GM23338 (cell line): ENCODE results near the gene FAM83C. TPM values are rescaled to one million over a fixed set of nuclear protein-coding genes. Genes with fewer than 3 reads are reported as not detected.

Experiments used
- ATAC-seq: fragments of 200-7000 bp; cut with Tn5 transposase; 3 replicates; pipeline ENCODE4 v1.9.1; 2020
- DNase-seq: peaks from one replicate; pipeline ENCODE4 v3.0.0-alpha.2; 2015; ENCODE audit warnings: low spot score
- H2AFZ ChIP-seq: fragments of 200-600 bp; sonication (generic); 2 replicates; pipeline ENCODE4 v1.8.0; 2016; ENCODE audit warnings: antibody characterized with exemption, mild to moderate bottlenecking, moderate library complexity
- H3F3A ChIP-seq: fragments of 200-600 bp; sonication (generic); replicated peaks from 2 replicates; pipeline ENCODE4 v1.8.0; 2017; ENCODE audit warnings: antibody characterized with exemption, mixed run types, low read depth
- H3K27ac ChIP-seq: fragments of 200-600 bp; sonication (generic); 2 replicates; pipeline ENCODE4 v1.6.1; 2016; ENCODE audit warnings: low read depth
- H3K27me3 ChIP-seq: fragments of 200-600 bp; sonication (generic); 2 replicates; pipeline ENCODE4 v1.8.0; 2016; ENCODE audit warnings: mild to moderate bottlenecking, mixed run types, moderate library complexity; ENCODE audit not compliant: insufficient read depth
- H3K36me3 ChIP-seq: fragments of 200-600 bp; sonication (generic); 2 replicates; pipeline ENCODE4 v1.8.0; 2016; ENCODE audit warnings: mild to moderate bottlenecking; ENCODE audit not compliant: insufficient read depth
- H3K4me1 ChIP-seq: fragments of 200-600 bp; sonication (generic); 2 replicates; pipeline ENCODE4 v1.8.0; 2016; ENCODE audit warnings: mild to moderate bottlenecking, moderate library complexity; ENCODE audit not compliant: insufficient read depth
- H3K4me2 ChIP-seq: fragments of 200-600 bp; sonication (generic); 2 replicates; pipeline ENCODE4 v1.7.1; 2017; ENCODE audit warnings: mixed run types
- H3K4me3 ChIP-seq: fragments of 200-600 bp; sonication (generic); 2 replicates; pipeline ENCODE4 v1.6.1; 2016; ENCODE audit warnings: mixed run types
- H3K79me2 ChIP-seq: fragments of 200-600 bp; sonication (generic); replicated peaks from 2 replicates; pipeline ENCODE4 v1.8.0; 2017; ENCODE audit warnings: mild to moderate bottlenecking; ENCODE audit not compliant: insufficient read depth
- H3K9me2 ChIP-seq: fragments of 200-600 bp; sonication (generic); 2 replicates; pipeline ENCODE4 v1.8.0; 2017; ENCODE audit not compliant: insufficient read depth
- H4K20me1 ChIP-seq: fragments of 200-600 bp; sonication (generic); replicated peaks from 2 replicates; pipeline ENCODE4 v1.8.0; 2017; ENCODE audit warnings: mild to moderate bottlenecking; ENCODE audit not compliant: insufficient read depth
- H3K27ac Mint-ChIP-seq: 2 replicates; pipeline ENCODE4 v1.8.0; 2020; ENCODE audit warnings: inconsistent platforms, mild to moderate bottlenecking, moderate library complexity, mixed read lengths
- H3K27me3 Mint-ChIP-seq: 3 replicates; pipeline ENCODE4 v1.8.0; 2022; ENCODE audit warnings: low read depth, mild to moderate bottlenecking, moderate library complexity, mixed read lengths, inconsistent platforms; ENCODE audit not compliant: insufficient read depth, poor library complexity
- H3K36me3 Mint-ChIP-seq: 3 replicates; pipeline ENCODE4 v1.8.0; 2021; ENCODE audit warnings: low read depth, mild to moderate bottlenecking, inconsistent platforms, moderate library complexity, mixed read lengths
- H3K4me1 Mint-ChIP-seq: 3 replicates; pipeline ENCODE4 v1.8.0; 2020; ENCODE audit warnings: mild to moderate bottlenecking, inconsistent platforms, mixed read lengths
- H3K4me3 Mint-ChIP-seq: 3 replicates; pipeline ENCODE4 v1.8.0; 2021; ENCODE audit warnings: moderate library complexity, mild to moderate bottlenecking, inconsistent platforms, mixed read lengths
- H3K9me3 Mint-ChIP-seq: 3 replicates; pipeline ENCODE4 v1.8.0; 2020; ENCODE audit warnings: moderate library complexity, mild to moderate bottlenecking, inconsistent platforms, mixed read lengths
- CREB1 ChIP-seq: fragments of 250-450 bp; sonication (Bioruptor Pico); IDR thresholded peaks from 2 replicates; pipeline ENCODE4 v1.5.0; 2020; ENCODE audit warnings: low read depth, mild to moderate bottlenecking, moderate library complexity
- CTCF ChIP-seq, 2 experiments: fragments of 200-600 bp in 1 of 2; sonication (generic) in 1 of 2; conservative IDR thresholded peaks; 2 replicates each; pipeline versions ENCODE4 v1.5.1 to v1.6.1; 2016 to 2017; ENCODE audit warnings: antibody characterized with exemption in 2 of 2, low read depth in 2 of 2, mild to moderate bottlenecking in 2 of 2, moderate library complexity in 1 of 2
- ETS1 ChIP-seq: IDR thresholded peaks from 2 replicates; pipeline ENCODE4 v1.6.1; 2016; ENCODE audit warnings: antibody characterized with exemption
- EZH2 ChIP-seq: fragments of 200-600 bp; sonication (generic); IDR thresholded peaks from one replicate; pipeline ENCODE4 v1.8.0; 2017; ENCODE audit warnings: antibody characterized with exemption, mild to moderate bottlenecking, low read depth; ENCODE audit not compliant: unreplicated experiment
- EZH2phosphoT487 ChIP-seq: fragments of 200-600 bp; sonication (generic); IDR thresholded peaks from one replicate; pipeline ENCODE4 v1.8.1; 2018; ENCODE audit warnings: antibody characterized with exemption; ENCODE audit not compliant: unreplicated experiment
- JUNB ChIP-seq: IDR thresholded peaks from one replicate; pipeline ENCODE4 v1.6.1; 2016; ENCODE audit warnings: antibody characterized with exemption; ENCODE audit not compliant: unreplicated experiment
- NANOG ChIP-seq: IDR thresholded peaks from 2 replicates; pipeline ENCODE4 v1.6.1; 2016; ENCODE audit warnings: antibody characterized with exemption, borderline replicate concordance
- POLR2AphosphoS5 ChIP-seq: IDR thresholded peaks from 2 replicates; pipeline ENCODE4 v1.6.1; 2016; ENCODE audit warnings: antibody characterized with exemption, low read depth
- REST ChIP-seq: IDR thresholded peaks from one replicate; pipeline ENCODE4 v1.6.1; 2018; ENCODE audit warnings: antibody characterized with exemption; ENCODE audit not compliant: unreplicated experiment
- STAT1 ChIP-seq: IDR thresholded peaks from one replicate; pipeline ENCODE4 v1.6.1; 2016; ENCODE audit warnings: antibody characterized with exemption; ENCODE audit not compliant: unreplicated experiment
- ZNF114 ChIP-seq: fragments of 250-450 bp; sonication (Bioruptor Pico); IDR thresholded peaks from 2 replicates; pipeline ENCODE4 v1.5.0; 2020; ENCODE audit warnings: mild to moderate bottlenecking, moderate library complexity
- ZNF331 ChIP-seq: fragments of 250-450 bp; sonication (Bioruptor Pico); IDR thresholded peaks from 2 replicates; pipeline ENCODE4 v1.5.0; 2020; ENCODE audit warnings: low read depth, mild to moderate bottlenecking, moderate library complexity
- ZNF462 ChIP-seq: fragments of 250-450 bp; sonication (Bioruptor Pico); IDR thresholded peaks from 2 replicates; pipeline ENCODE4 v1.5.0; 2020; ENCODE audit warnings: mild to moderate bottlenecking, moderate library complexity
- polyA plus RNA-seq: library from polyadenylated mRNA; unstranded; fragments of >200 nt; fragmentation: Nextera tagmentation; extraction: Ambion mirVana; gene quantifications from 2 replicates; pipeline ENCODE4 v1.2.1, GENCODE V29; 2016
- total RNA-seq: library from RNA; depleted of rRNA; stranded (reverse); fragments of >200 nt; shearing (Covaris generic); gene quantifications from 2 replicates; pipeline ENCODE4 v1.2.3, GENCODE V29; 2014

FAM83C gene
- total and polyA plus RNA-seq, 2 experiments from 2014 or later: 0.10 TPM; not detected in 1

- Mint-ChIP-seq H3K36me3 (peaks cover 39% of the 10 kb centered on the region), H3K9me3 (no peaks in the 10 kb centered on the region; the same call in 2 of the 3 replicates), H3K27ac (peak overlapping the region; percentile 96), H3K4me1 (peaks cover 11% of the 10 kb centered on the region; the same call in 2 of the 3 replicates), H3K27me3 (peaks cover 37% of the 10 kb centered on the region), H3K4me3 (peak overlapping the region; percentile 86)
- H4K20me1 ChIP-seq: 0 out of 2 replicates have a peak, but pooled peaks cover 14% of the 10 kb centered on the region
- TF ChIP-seq ZNF331 (CRISPR knock-in tag) (no peak), JUNB (no peak), CTCF (conservative IDR thresholded peaks at IDR 0.05; ENCODE audit: low read depth in 2 of 2) (no peak), REST (no peak), STAT1 (no peak), ETS1 (no peak), EZH2 (no peak), ZNF114 (CRISPR knock-in tag) (no peak), POLR2AphosphoS5 (no peak), ZNF462 (CRISPR knock-in tag) (no peak), CREB1 (CRISPR knock-in tag) (no peak), EZH2phosphoT487 (no peak), NANOG (no peak)
- H3K79me2 ChIP-seq: peaks cover 19% of the 10 kb centered on the region
- peaks cover 36% of the 10 kb centered on the region for H3F3A ChIP-seq
- no peak overlapping the region for H2AFZ ChIP-seq
- no peaks in the 10 kb centered on the region for H3K27me3 ChIP-seq
- peaks cover 11% of the 10 kb centered on the region; the same call in 1 of the 2 replicates for H3K4me1 ChIP-seq
- peak overlapping the region; percentile 80 for H3K27ac ChIP-seq
- peak overlapping the region; percentile 97 for H3K4me2 ChIP-seq
- DNase-seq: no peak
- no peaks in the 10 kb centered on the region for H3K9me2 ChIP-seq
- no peak; the same call in 2 of the 3 replicates for ATAC-seq
- peak overlapping the region; percentile 83 for H3K4me3 ChIP-seq
- peaks cover 8% of the 10 kb centered on the region for H3K36me3 ChIP-seq
These were observed 15.1 kb downstream of the FAM83C start for GRCh38 chr20:35277127-35277526.
